ENCODE measurements around the gene SH3BP4.

GRCh38 chr2:235055891-235056516 lies 104.2 kb downstream of the SH3BP4 start:
- TF ChIP-seq CTCF (optimal IDR thresholded peaks at IDR 0.05 in 1 of 3, IDR thresholded peaks at IDR 0.05 in 1 of 3, conservative IDR thresholded peaks at IDR 0.05 in 1 of 3; ENCODE audit: extremely low read depth in 1 of 3, insufficient read depth in 2 of 3, low read length in 3 of 3) (peak; percentile 79 to 82 (median 80)), EZH2 (IDR thresholded peaks at IDR 0.05; ENCODE audit: low read length) (no peak)
